Endothelial cell of umbilical vein (primary cell): Measurements from ENCODE around the gene DUT. TPM values are rescaled to one million over a fixed set of nuclear protein-coding genes. Genes with fewer than 3 reads are reported as not detected.

Experiments
- BruUV-seq: library from RNA; stranded (reverse); fragments of 400-500 nt; replicated peaks from 2 replicates; lab custom pipeline; 2021; lab: Mats Ljungman, UMichigan
- CTCF ChIA-PET: fragments of 300-600, 350-600 bp; sonication (Branson Sonifier 250); formaldehyde crosslinking; loops from one replicate; lab custom pipeline; 2021; ENCODE audit warnings: antibody characterized with exemption, inconsistent platforms; lab: Charles Lee
- POLR2A ChIA-PET: fragments of 300-600, 350-600 bp; sonication (Branson Sonifier 250); formaldehyde crosslinking; loops from one replicate; lab custom pipeline; 2021; ENCODE audit warnings: antibody characterized with exemption, inconsistent platforms; lab: Charles Lee
- DNase-seq: peaks from one replicate; pipeline ENCODE4 v3.0.0-alpha.2; 2011; ENCODE audit warnings: low read depth, low spot score
- FAIRE-seq: peaks from 2 replicates; lab custom pipeline; 2011; peaks lifted over from hg19 to GRCh38; lab: Jason Lieb, UNC
- H2AFZ ChIP-seq: 2 replicates; pipeline ENCODE4 v1.6.0; 2012; ENCODE audit warnings: low read depth, low read length, control low read depth, inconsistent platforms
- H3K27ac ChIP-seq: 2 replicates; pipeline ENCODE4 v1.5.1; 2011; ENCODE audit warnings: low read depth, mild to moderate bottlenecking, control low read depth, low read length, moderate library complexity; ENCODE audit not compliant: insufficient read depth
- H3K27me3 ChIP-seq, 2 experiments: 2 replicates each; pipeline versions ENCODE4 v1.6.0 to v1.6.1; 2011; ENCODE audit warnings: low read length in 2 of 2, mixed read lengths in 1 of 2; ENCODE audit not compliant: control insufficient read depth in 2 of 2, insufficient read depth in 2 of 2
- H3K36me3 ChIP-seq, 2 experiments: 2 replicates in 1 of 2; 3 replicates in 1 of 2; pipeline ENCODE4 v1.5.1; 2011; ENCODE audit warnings: low read length in 2 of 2, mild to moderate bottlenecking in 1 of 2, moderate library complexity in 1 of 2; ENCODE audit not compliant: control insufficient read depth in 2 of 2, insufficient read depth in 2 of 2; ENCODE audit errors: extremely low read depth in 1 of 2
- H3K4me1 ChIP-seq: 3 replicates; pipeline ENCODE4 v1.5.1; 2011; ENCODE audit warnings: mild to moderate bottlenecking, low read length; ENCODE audit not compliant: control insufficient read depth, insufficient read depth; ENCODE audit errors: extremely low read depth
- H3K4me2 ChIP-seq: 2 replicates; pipeline ENCODE4 v1.6.1; 2011; ENCODE audit warnings: low read length, control low read depth, mixed read lengths; ENCODE audit not compliant: insufficient read depth
- H3K4me3 ChIP-seq, 3 experiments: fragments of 200-600 bp in 1 of 3; sonication (generic), shearing (Covaris generic) in 1 of 3; replicated peaks in 1 of 3; 2 replicates each; pipeline ENCODE4 v1.5.1; 2011 to 2016; ENCODE audit warnings: control low read depth in 3 of 3, low read length in 3 of 3, mild to moderate bottlenecking in 2 of 3, inconsistent platforms in 1 of 3, low read depth in 1 of 3, moderate library complexity in 1 of 3; ENCODE audit not compliant: insufficient read depth in 1 of 3
- H3K79me2 ChIP-seq: 2 replicates; pipeline ENCODE4 v1.6.0; 2012; ENCODE audit warnings: low read length, inconsistent platforms; ENCODE audit not compliant: control insufficient read depth, insufficient read depth
- H3K9ac ChIP-seq: replicated peaks from 2 replicates; pipeline ENCODE3; 2011; ENCODE audit warnings: low read length, control low read depth; ENCODE audit not compliant: insufficient read depth; ENCODE audit errors: extremely low read depth
- H3K9me1 ChIP-seq: replicated peaks from 3 replicates; pipeline ENCODE4 v1.6.0; 2011; ENCODE audit warnings: mild to moderate bottlenecking, low read length; ENCODE audit not compliant: control insufficient read depth, insufficient read depth; ENCODE audit errors: extremely low read depth
- H3K9me3 ChIP-seq: replicated peaks from 2 replicates; pipeline ENCODE4 v1.5.1; 2012; ENCODE audit warnings: low read length, inconsistent platforms; ENCODE audit not compliant: control insufficient read depth, insufficient read depth
- H4K20me1 ChIP-seq: replicated peaks from 2 replicates; pipeline ENCODE3; 2011; ENCODE audit warnings: mild to moderate bottlenecking, low read length; ENCODE audit not compliant: control insufficient read depth, insufficient read depth; ENCODE audit errors: extremely low read depth
- CTCF ChIP-seq, 2 donors: IDR thresholded peaks; 1 replicate in 1 of 2; 2 replicates in 1 of 2; pipeline ENCODE4 v1.5.1; 2011; ENCODE audit warnings: low read length in 2 of 2, mild to moderate bottlenecking in 2 of 2, moderate library complexity in 2 of 2, control low read depth in 1 of 2, inconsistent platforms in 1 of 2, low read depth in 1 of 2; ENCODE audit not compliant: insufficient read depth in 1 of 2; ENCODE audit errors: extremely low read depth in 1 of 2
- EZH2 ChIP-seq: IDR thresholded peaks from 2 replicates; pipeline ENCODE4 v1.6.1; 2012; ENCODE audit warnings: borderline replicate concordance, low read depth, mild to moderate bottlenecking, moderate library complexity, low read length, inconsistent platforms; ENCODE audit not compliant: severe bottlenecking
- FOS ChIP-seq: IDR thresholded peaks from 2 replicates; pipeline ENCODE4 v1.6.1; 2011; ENCODE audit warnings: mild to moderate bottlenecking, low read length, moderate library complexity, borderline replicate concordance; ENCODE audit not compliant: insufficient read depth
- GATA2 ChIP-seq: IDR thresholded peaks from 2 replicates; pipeline ENCODE4 v1.7.0; 2011; ENCODE audit warnings: low read depth, mild to moderate bottlenecking, moderate library complexity, mixed read lengths, low read length; ENCODE audit not compliant: insufficient read length, insufficient read depth
- JUN ChIP-seq: IDR thresholded peaks from 2 replicates; pipeline ENCODE4 v1.6.1; 2011; ENCODE audit warnings: borderline replicate concordance, low read depth; ENCODE audit not compliant: insufficient read length, insufficient read depth
- POLR2A ChIP-seq: IDR thresholded peaks from 2 replicates; pipeline ENCODE4 v1.6.1; 2012; ENCODE audit warnings: low read depth, mild to moderate bottlenecking, control low read depth, low read length
- POLR2AphosphoS5 ChIP-seq: IDR thresholded peaks from 2 replicates; pipeline ENCODE4 v1.6.1; 2012; ENCODE audit warnings: low read depth, mild to moderate bottlenecking, control low read depth, low read length, moderate library complexity; ENCODE audit not compliant: insufficient read depth
- dilution Hi-C: fragments of 300-500 bp; cut with MboI; formaldehyde crosslinking; loops from one replicate; pipeline ENCODE4 v1.15.0; 2019; ENCODE audit warnings: low sequenced_read_pairs; ENCODE audit not compliant: extremely low pct_ligation_motif_present
- intact Hi-C: fragments of 100-400 bp; cut with micrococcal nuclease; formaldehyde crosslinking; loops from one replicate; pipeline ENCODE4 v1.10.0; 2022
- polyA plus RNA-seq, 4 experiments: library from polyadenylated mRNA; depleted of rRNA in 3 of 4; stranded (reverse) in 3 of 4; unstranded in 1 of 4; fragments of >200 nt; gene quantifications; 2 replicates each; pipeline versions ENCODE4 v1.2.1 to v1.2.3, GENCODE V29; 2011 to 2012; ENCODE audit warnings: missing spikeins in 1 of 4
- total RNA-seq: library from RNA; stranded (reverse); gene quantifications from 2 replicates; pipeline ENCODE4 v1.2.3, GENCODE V29; 2021
- TF ChIP-seq, protein P1 (sequence below): IDR thresholded peaks from 2 replicates; pipeline ENCODE4 v1.6.1; 2011; ENCODE audit not compliant: insufficient read depth, insufficient read length

DUT gene
- total and polyA plus RNA-seq, 2 donors (not counting 3 experiments of a cell fraction or from before 2014, with no cell fraction given): 59.9 to 135 TPM

DNA sequence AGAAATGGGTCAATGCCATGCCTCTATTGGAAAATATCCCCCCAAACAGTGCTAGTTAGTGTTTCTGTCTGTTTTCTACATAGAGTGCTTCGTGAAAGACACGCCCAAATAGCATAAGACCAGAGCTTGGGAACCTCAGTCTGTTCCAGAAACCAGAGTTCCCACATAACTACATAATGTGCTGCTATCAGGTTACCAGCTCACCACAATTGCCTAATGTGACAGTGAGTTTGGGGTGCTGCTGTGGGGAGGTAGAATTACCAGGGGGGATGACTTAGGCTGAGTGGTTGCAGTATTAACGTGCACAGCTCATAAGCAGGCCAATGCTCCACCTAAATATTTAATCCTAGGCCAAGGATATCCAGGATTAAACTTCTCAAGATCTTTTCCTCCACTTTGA, 39.2 kb downstream of the DUT start:
- no peak for DNase-seq

More for the DNA sequence above, 39.2 kb downstream of the DUT start:
- H3K4me3 ChIP-seq: no peak overlapping the region
- H4K20me1 ChIP-seq: no peaks in the 10 kb centered on the region
- H3K27me3 ChIP-seq: no peaks in the 10 kb centered on the region
- POLR2A ChIA-PET: interaction anchor here (0.7 kb wide), 1 partner anchor 10 kb away, joined by 3 read pairs; no protein-coding TSS in a partner anchor
- no peak overlapping the region for H2AFZ ChIP-seq
- dilution Hi-C loops: no loop called here
- intact Hi-C loops: no loop called here
- H3K4me2 ChIP-seq: no peak overlapping the region
- no peaks in the 10 kb centered on the region for H3K36me3 ChIP-seq
- no TSS peak for BruUV-seq
- no peaks in the 10 kb centered on the region for H3K9me1 ChIP-seq
- CTCF ChIA-PET: interaction anchor here (0.8 to 3.3 kb wide), 3 partner anchors 11 to 33 kb away, joined by 3 to 17 read pairs (median 5); no protein-coding TSS in a partner anchor
- FAIRE-seq: no peak
- H3K9me3 ChIP-seq: no peaks in the 10 kb centered on the region
- TF ChIP-seq POLR2AphosphoS5: no peak
- no peak for TF ChIP-seq GATA2
- no peak for TF ChIP-seq EZH2
- TF ChIP-seq FOS: no peak
- no peak for TF ChIP-seq JUN
- TF ChIP-seq, protein P1, sequence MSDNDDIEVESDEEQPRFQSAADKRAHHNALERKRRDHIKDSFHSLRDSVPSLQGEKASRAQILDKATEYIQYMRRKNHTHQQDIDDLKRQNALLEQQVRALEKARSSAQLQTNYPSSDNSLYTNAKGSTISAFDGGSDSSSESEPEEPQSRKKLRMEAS: no peak
- TF ChIP-seq POLR2A: no peak
- TF ChIP-seq CTCF (IDR thresholded peaks at IDR 0.05; ENCODE audit: extremely low read depth in 1 of 2, insufficient read depth in 1 of 2, low read depth in 1 of 2, low read length in 2 of 2): no peak
- H3K9ac ChIP-seq: no peak overlapping the region
- H3K79me2 ChIP-seq: no peaks in the 10 kb centered on the region
- H3K27ac ChIP-seq: no peak overlapping the region
- peaks cover 10% of the 10 kb centered on the region for H3K4me1 ChIP-seq
